Measurements from ENCODE around the gene GTSF1L. TPM values are rescaled to one million over a fixed set of nuclear protein-coding genes. Genes with fewer than 3 reads are reported as not detected.
"Not testable (repeated sequence)": the region's sequence is repeated elsewhere in the genome, so short reads cannot be mapped to it uniquely, and the experiment has no call there.

GTSF1L gene
- total and polyA plus RNA-seq, 12 donors = not detected

GRCh38 chr20:43762911-43763310 is 36.1 kb upstream of the GTSF1L start:
- TF ChIP-seq CTCF (IDR thresholded peaks at IDR 0.05) = no peak
- Histone ChIP-seq H3K36me3 (no peaks in the 10 kb centered on the region), H3K4me3 (no peak overlapping the region), H3K9me3 (no peaks in the 10 kb centered on the region), H3K27me3 (peaks cover 0 to 38% (median 0%) of the 10 kb centered on the region in 7 donors), H3K27ac (peak overlapping the region in 1 of 10 donors; percentile 23), H3K4me1 (peaks cover 0 to 15% (median 7%) of the 10 kb centered on the region in 9 donors)
- ATAC-seq (peak in 4 of 8 donors; percentile 15 to 75 (median 65)), DNase-seq (peak in 1 of 2 donors; percentile 16)
- intact Hi-C loops (cut with DNase I) = loop anchor here in 3 of 10 donors (5.0 to 10.0 kb wide), 3 partner anchors 162 to 309 kb away; no protein-coding TSS in a partner anchor
- 73 to 77% methylated on average over 7 of the region's 7 CpGs for WGBS, 2 donors

- intact Hi-C loops (cut with DNase I) = loop anchor here in 3 of 10 donors (5.0 to 10.0 kb wide), 3 partner anchors 163 to 311 kb away; no protein-coding TSS in a partner anchor
- ATAC-seq = peak in 3 of 8 donors; percentile 4 to 68 (median 61)
- TF ChIP-seq CTCF (IDR thresholded peaks at IDR 0.05) = no peak
These were observed 34.9 kb upstream of the GTSF1L start for GRCh38 chr20:43761386-43762340.

GRCh38 chr20:43757888-43758287 is 31.1 kb upstream of the GTSF1L start:
- DNase-seq = not testable (repeated sequence)

More at GRCh38 chr20:43761386-43762340, 34.9 kb upstream of the GTSF1L start:
- no peak for DNase-seq
- WGBS, 2 donors = 66 to 75% methylated on average over 15 of the region's 15 CpGs
- H3K27ac ChIP-seq = no peak overlapping the region
- peaks cover 0 to 10% (median under 1%) of the 10 kb centered on the region in 9 donors for H3K4me1 ChIP-seq
- no peaks in the 10 kb centered on the region for H3K36me3 ChIP-seq
- H3K9me3 ChIP-seq = no peaks in the 10 kb centered on the region
- H3K4me3 ChIP-seq = no peak overlapping the region
- H3K27me3 ChIP-seq = peaks cover 0 to 39% (median 0%) of the 10 kb centered on the region in 7 donors

GRCh38 chr20:43755851-43756250 is 29.0 kb upstream of the GTSF1L start:
- Histone ChIP-seq H3K9me3 (no peaks in the 10 kb centered on the region), H3K27ac (no peak overlapping the region), H3K27me3 (peaks cover 0 to 53% (median 0%) of the 10 kb centered on the region in 7 donors), H3K4me1 (peaks cover 0 to 26% (median 0%) of the 10 kb centered on the region in 9 donors), H3K4me3 (no peak overlapping the region), H3K36me3 (no peaks in the 10 kb centered on the region)
- TF ChIP-seq CTCF (IDR thresholded peaks at IDR 0.05) = no peak
- DNase-seq (no peak), ATAC-seq (no peak)
- intact Hi-C loops (cut with DNase I) = loop anchor here in 2 of 10 donors (10.0 kb wide), 2 partner anchors 79 to 429 kb away; partner anchors contain the start of gene JPH2 (in 1 of the 2)
- WGBS, 2 donors = 75% methylated on average over 8 of the region's 8 CpGs

More at GRCh38 chr20:43757888-43758287, 31.1 kb upstream of the GTSF1L start:
- H3K9me3 ChIP-seq, ATAC-seq, H3K4me3 ChIP-seq, H3K4me1 ChIP-seq, H3K36me3 ChIP-seq, H3K27ac ChIP-seq: not testable (repeated sequence)
- peaks cover 0 to 52% (median 0%) of the 10 kb centered on the region in 7 donors for H3K27me3 ChIP-seq
- WGBS, 2 donors = 83 to 85% methylated on average over 6 of the region's 6 CpGs
- intact Hi-C loops (cut with DNase I) = loop anchor here in 2 of 10 donors (10.0 kb wide), 2 partner anchors 77 to 427 kb away; partner anchors contain the start of gene JPH2 (in 1 of the 2)
